ENCODE data around the gene NCAPD2. TPM values are rescaled to one million over a fixed set of nuclear protein-coding genes. Genes with fewer than 3 reads are reported as not detected.
"Not testable (repeated sequence)": the region's sequence is repeated elsewhere in the genome, so short reads cannot be mapped to it uniquely, and the experiment has no call there.

NCAPD2 gene
- total and polyA plus RNA-seq, 4 donors, result 21.0 to 30.0 (median 29.0) TPM

DNA sequence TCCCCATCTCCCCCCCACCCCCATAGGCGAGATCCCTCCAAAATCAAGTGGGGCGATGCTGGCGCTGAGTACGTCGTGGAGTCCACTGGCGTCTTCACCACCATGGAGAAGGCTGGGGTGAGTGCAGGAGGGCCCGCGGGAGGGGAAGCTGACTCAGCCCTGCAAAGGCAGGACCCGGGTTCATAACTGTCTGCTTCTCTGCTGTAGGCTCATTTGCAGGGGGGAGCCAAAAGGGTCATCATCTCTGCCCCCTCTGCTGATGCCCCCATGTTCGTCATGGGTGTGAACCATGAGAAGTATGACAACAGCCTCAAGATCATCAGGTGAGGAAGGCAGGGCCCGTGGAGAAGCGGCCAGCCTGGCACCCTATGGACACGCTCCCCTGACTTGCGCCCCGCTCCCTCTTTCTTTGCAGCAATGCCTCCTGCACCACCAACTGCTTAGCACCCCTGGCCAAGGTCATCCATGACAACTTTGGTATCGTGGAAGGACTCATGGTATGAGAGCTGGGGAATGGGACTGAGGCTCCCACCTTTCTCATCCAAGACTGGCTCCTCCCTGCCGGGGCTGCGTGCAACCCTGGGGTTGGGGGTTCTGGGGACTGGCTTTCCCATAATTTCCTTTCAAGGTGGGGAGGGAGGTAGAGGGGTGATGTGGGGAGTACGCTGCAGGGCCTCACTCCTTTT is 43.1 kb downstream of the NCAPD2 start:
- H3K9me3 ChIP-seq (ENCODE audit: control insufficient read depth, insufficient read depth, low read length), result no peaks in the 10 kb centered on the region
- peaks cover 76% of the 10 kb centered on the region for H3K36me3 ChIP-seq (ENCODE audit: control insufficient read depth, insufficient read depth, low read length)
- H3K27ac ChIP-seq (ENCODE audit: low read depth, low read length), result no peak overlapping the region
- H3K4me3 ChIP-seq (ENCODE audit: low read depth, low read length), result no peak overlapping the region
- 72% methylated on average over 10 of the region's 19 CpGs for WGBS (ENCODE audit: insufficient coverage)
- no peak for DNase-seq (ENCODE audit: low read depth in 4 of 6, low spot score in 6 of 6)
- H3K4me1 ChIP-seq (ENCODE audit: control insufficient read depth, insufficient read depth, low read length), result peaks cover 67% of the 10 kb centered on the region
- no peaks in the 10 kb centered on the region for H3K27me3 ChIP-seq (ENCODE audit: control insufficient read depth, insufficient read depth, low read length)

GRCh38 chr12:6537580-6538419 is 43.9 kb downstream of the NCAPD2 start:
- Histone ChIP-seq H3K4me1 (ENCODE audit: control insufficient read depth, insufficient read depth, low read length) (peaks cover 60% of the 10 kb centered on the region), H3K36me3 (ENCODE audit: control insufficient read depth, insufficient read depth, low read length) (peaks cover 82% of the 10 kb centered on the region)
- H3K27ac ChIP-seq (ENCODE audit: low read depth, low read length); H3K4me3 ChIP-seq (ENCODE audit: low read depth, low read length); H3K27me3 ChIP-seq (ENCODE audit: control insufficient read depth, insufficient read depth, low read length); H3K9me3 ChIP-seq (ENCODE audit: control insufficient read depth, insufficient read depth, low read length): not testable (repeated sequence)
- WGBS (ENCODE audit: insufficient coverage), result 41% methylated on average over 16 of the region's 17 CpGs
- DNase-seq (ENCODE audit: low read depth in 4 of 6, low spot score in 6 of 6), result peak in 2 of 6 donors; percentile 90 to 93

DNA sequence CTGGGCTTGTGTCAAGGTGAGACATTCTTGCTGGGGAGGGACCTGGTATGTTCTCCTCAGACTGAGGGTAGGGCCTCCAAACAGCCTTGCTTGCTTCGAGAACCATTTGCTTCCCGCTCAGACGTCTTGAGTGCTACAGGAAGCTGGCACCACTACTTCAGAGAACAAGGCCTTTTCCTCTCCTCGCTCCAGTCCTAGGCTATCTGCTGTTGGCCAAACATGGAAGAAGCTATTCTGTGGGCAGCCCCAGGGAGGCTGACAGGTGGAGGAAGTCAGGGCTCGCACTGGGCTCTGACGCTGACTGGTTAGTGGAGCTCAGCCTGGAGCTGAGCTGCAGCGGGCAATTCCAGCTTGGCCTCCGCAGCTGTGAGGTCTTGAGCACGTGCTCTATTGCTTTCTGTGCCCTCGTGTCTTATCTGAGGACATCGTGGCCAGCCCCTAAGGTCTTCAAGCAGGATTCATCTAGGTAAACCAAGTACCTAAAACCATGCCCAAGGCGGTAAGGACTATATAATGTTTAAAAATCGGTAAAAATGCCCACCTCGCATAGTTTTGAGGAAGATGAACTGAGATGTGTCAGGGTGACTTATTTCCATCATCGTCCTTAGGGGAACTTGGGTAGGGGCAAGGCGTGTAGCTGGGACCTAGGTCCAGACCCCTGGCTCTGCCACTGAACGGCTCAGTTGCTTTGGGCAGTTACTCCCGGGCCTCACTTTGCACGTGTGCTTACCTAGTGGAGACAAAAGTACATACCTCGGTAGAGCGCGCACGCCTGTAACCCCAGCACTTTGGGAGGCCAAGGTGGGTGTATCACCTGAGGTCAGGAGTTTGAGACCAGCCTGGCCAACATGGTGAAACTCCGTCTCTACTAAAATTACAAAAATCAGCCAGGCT is 44.8 kb downstream of the NCAPD2 start:
- H3K36me3 ChIP-seq (ENCODE audit: control insufficient read depth, insufficient read depth, low read length), result peaks cover 81% of the 10 kb centered on the region
- H3K4me3 ChIP-seq (ENCODE audit: low read depth, low read length), result no peak overlapping the region
- H3K9me3 ChIP-seq (ENCODE audit: control insufficient read depth, insufficient read depth, low read length), result no peaks in the 10 kb centered on the region
- peak in 1 of 6 donors; percentile 26 for DNase-seq (ENCODE audit: low read depth in 4 of 6, low spot score in 6 of 6)
- H3K4me1 ChIP-seq (ENCODE audit: control insufficient read depth, insufficient read depth, low read length), result peaks cover 51% of the 10 kb centered on the region
- H3K27me3 ChIP-seq (ENCODE audit: control insufficient read depth, insufficient read depth, low read length), result no peaks in the 10 kb centered on the region
- H3K27ac ChIP-seq (ENCODE audit: low read depth, low read length), result no peak overlapping the region
- WGBS (ENCODE audit: insufficient coverage), result 66% methylated on average over 19 of the region's 24 CpGs

DNA sequence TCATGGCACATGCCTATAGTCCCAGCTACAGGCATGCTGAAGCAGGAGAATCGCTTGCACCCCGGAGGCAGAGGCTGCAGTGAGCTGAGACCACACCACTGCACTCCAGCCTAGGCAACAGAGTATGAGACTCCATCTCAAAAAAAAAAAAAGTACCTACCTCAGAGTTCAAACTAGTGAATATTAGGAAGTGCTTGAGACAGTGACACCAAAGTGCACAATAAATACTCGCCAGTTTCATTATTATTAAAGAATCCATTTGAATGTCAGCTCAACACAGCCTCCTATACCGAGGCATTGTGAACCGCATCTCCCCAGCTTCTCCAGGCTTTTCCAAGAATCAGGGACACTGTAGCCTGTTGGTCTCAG is 45.4 kb downstream of the NCAPD2 start:
- no peak overlapping the region for H3K4me3 ChIP-seq (ENCODE audit: low read depth, low read length)
- H3K36me3 ChIP-seq (ENCODE audit: control insufficient read depth, insufficient read depth, low read length), result peaks cover 85% of the 10 kb centered on the region
- no peak for DNase-seq (ENCODE audit: low read depth in 4 of 6, low spot score in 6 of 6)
- peaks cover 46% of the 10 kb centered on the region for H3K4me1 ChIP-seq (ENCODE audit: control insufficient read depth, insufficient read depth, low read length)
- H3K9me3 ChIP-seq (ENCODE audit: control insufficient read depth, insufficient read depth, low read length), result no peaks in the 10 kb centered on the region
- H3K27me3 ChIP-seq (ENCODE audit: control insufficient read depth, insufficient read depth, low read length), result no peaks in the 10 kb centered on the region
- H3K27ac ChIP-seq (ENCODE audit: low read depth, low read length), result no peak overlapping the region
- WGBS (ENCODE audit: insufficient coverage), result 83% methylated on average over 3 of the region's 5 CpGs

GRCh38 chr12:6539707-6540134 is 45.8 kb downstream of the NCAPD2 start:
- Histone ChIP-seq H3K36me3 (ENCODE audit: control insufficient read depth, insufficient read depth, low read length) (peaks cover 88% of the 10 kb centered on the region), H3K4me1 (ENCODE audit: control insufficient read depth, insufficient read depth, low read length) (peaks cover 46% of the 10 kb centered on the region), H3K27ac (ENCODE audit: low read depth, low read length) (peak overlapping the region; percentile 67), H3K4me3 (ENCODE audit: low read depth, low read length) (no peak overlapping the region), H3K9me3 (ENCODE audit: control insufficient read depth, insufficient read depth, low read length) (no peaks in the 10 kb centered on the region), H3K27me3 (ENCODE audit: control insufficient read depth, insufficient read depth, low read length) (no peaks in the 10 kb centered on the region)
- DNase-seq (ENCODE audit: low read depth in 4 of 6, low spot score in 6 of 6), result no peak
- WGBS (ENCODE audit: insufficient coverage), result 78% methylated on average over 14 of the region's 14 CpGs

GRCh38 chr12:6540181-6540877 is 46.4 kb downstream of the NCAPD2 start:
- H3K27me3 ChIP-seq (ENCODE audit: control insufficient read depth, insufficient read depth, low read length), result no peaks in the 10 kb centered on the region
- peaks cover 42% of the 10 kb centered on the region for H3K4me1 ChIP-seq (ENCODE audit: control insufficient read depth, insufficient read depth, low read length)
- H3K27ac ChIP-seq (ENCODE audit: low read depth, low read length), result peak overlapping the region; percentile 67
- peaks cover 88% of the 10 kb centered on the region for H3K36me3 ChIP-seq (ENCODE audit: control insufficient read depth, insufficient read depth, low read length)
- peak in 1 of 6 donors; percentile 68 for DNase-seq (ENCODE audit: low read depth in 4 of 6, low spot score in 6 of 6)
- H3K4me3 ChIP-seq (ENCODE audit: low read depth, low read length), result no peak overlapping the region
- no peaks in the 10 kb centered on the region for H3K9me3 ChIP-seq (ENCODE audit: control insufficient read depth, insufficient read depth, low read length)
- 37% methylated on average over 24 of the region's 35 CpGs for WGBS (ENCODE audit: insufficient coverage)

DNA sequence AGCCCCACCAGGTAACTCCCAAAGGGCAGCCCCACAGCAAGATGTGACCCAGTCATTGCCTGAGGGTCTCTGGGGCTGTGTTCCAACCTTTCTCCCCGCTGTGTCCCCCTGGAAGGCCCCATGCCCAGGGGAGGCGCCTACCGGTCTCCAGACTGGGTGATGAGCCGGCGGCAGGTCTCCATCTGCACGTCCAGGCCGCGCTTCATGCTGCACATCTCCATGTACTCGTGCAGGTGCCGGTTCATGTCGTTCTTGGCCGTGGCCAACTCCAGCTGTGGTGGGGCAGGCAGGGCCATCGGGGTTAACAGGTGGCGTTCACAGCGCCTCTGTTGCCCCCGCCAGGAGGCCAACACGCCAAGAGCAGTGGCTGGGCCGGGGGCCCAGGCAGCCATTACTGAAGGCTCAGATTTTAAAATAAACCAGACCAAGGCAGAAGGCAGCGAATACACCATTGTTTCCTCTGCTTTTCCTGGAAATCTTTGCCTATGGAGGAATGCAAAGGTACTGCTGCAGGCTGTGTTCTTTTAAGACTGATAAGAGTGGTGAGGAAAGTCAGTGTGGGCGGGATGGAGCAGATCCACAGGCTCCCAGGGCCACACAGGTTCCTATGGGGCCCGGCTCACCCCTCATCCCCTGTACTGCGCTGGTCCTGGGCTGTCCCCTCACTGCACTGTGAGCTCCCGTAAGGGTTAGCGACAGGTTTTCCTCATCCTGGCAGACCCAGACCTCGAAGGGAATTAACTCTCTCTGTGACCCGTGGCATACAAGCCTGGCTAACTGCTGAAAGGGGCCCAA is 47.7 kb downstream of the NCAPD2 start:
- no peaks in the 10 kb centered on the region for H3K27me3 ChIP-seq (ENCODE audit: control insufficient read depth, insufficient read depth, low read length)
- DNase-seq (ENCODE audit: low read depth in 4 of 6, low spot score in 6 of 6), result no peak
- WGBS (ENCODE audit: insufficient coverage), result 81% methylated on average over 25 of the region's 26 CpGs
- H3K27ac ChIP-seq (ENCODE audit: low read depth, low read length), result peak overlapping the region; percentile 1
- peaks cover 29% of the 10 kb centered on the region for H3K4me1 ChIP-seq (ENCODE audit: control insufficient read depth, insufficient read depth, low read length)
- H3K4me3 ChIP-seq (ENCODE audit: low read depth, low read length), result no peak overlapping the region
- H3K36me3 ChIP-seq (ENCODE audit: control insufficient read depth, insufficient read depth, low read length), result peaks cover 88% of the 10 kb centered on the region
- no peaks in the 10 kb centered on the region for H3K9me3 ChIP-seq (ENCODE audit: control insufficient read depth, insufficient read depth, low read length)

DNA sequence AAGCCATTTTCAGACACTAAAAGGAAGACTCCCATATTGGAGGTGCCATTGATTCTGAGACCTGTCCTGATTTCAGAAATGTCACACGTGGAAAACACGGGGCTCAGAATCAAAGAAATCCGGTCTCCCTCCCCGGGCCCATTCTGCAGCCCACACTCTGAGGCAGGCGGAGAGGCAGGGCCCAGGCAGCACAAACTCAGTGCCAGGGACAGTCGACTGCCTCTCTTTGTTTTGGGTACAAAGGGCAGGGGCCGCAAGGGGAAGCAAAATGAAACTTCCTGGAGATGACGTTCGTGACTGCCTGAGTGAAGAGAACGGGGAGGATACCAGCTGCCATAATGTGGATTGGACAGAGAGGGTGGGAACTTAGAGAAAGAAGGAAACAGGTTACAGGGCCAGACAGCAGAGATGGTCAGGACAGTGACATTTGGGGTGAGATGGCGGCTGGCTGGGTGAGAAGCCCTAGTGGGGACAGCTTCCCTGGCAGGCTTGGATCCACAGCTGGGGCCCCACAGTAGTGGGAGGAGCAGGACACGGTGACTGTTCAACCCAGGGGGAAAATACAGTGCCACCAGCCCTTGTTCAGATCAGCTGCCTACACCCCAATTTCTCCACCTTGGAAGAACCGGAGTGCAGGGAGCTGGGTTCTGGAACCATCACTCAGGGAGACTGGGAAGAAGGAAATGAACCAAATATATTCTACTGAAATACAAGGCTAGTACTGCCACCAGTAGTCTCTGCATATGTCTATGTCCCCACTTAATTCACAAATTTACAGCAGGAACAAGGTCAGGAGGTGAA is 48.5 kb downstream of the NCAPD2 start:
- Histone ChIP-seq H3K9me3 (ENCODE audit: control insufficient read depth, insufficient read depth, low read length) (no peaks in the 10 kb centered on the region), H3K4me3 (ENCODE audit: low read depth, low read length) (no peak overlapping the region), H3K27me3 (ENCODE audit: control insufficient read depth, insufficient read depth, low read length) (no peaks in the 10 kb centered on the region), H3K36me3 (ENCODE audit: control insufficient read depth, insufficient read depth, low read length) (peaks cover 88% of the 10 kb centered on the region), H3K4me1 (ENCODE audit: control insufficient read depth, insufficient read depth, low read length) (peaks cover 21% of the 10 kb centered on the region), H3K27ac (ENCODE audit: low read depth, low read length) (no peak overlapping the region)
- 60% methylated on average over 12 of the region's 13 CpGs for WGBS (ENCODE audit: insufficient coverage)
- no peak for DNase-seq (ENCODE audit: low read depth in 4 of 6, low spot score in 6 of 6)
